IMR-90 (cell line): ENCODE measurements around the gene PLA2G2C. TPM values are rescaled to one million over a fixed set of nuclear protein-coding genes. Genes with fewer than 3 reads are reported as not detected.

Source experiments
- ATAC-seq: fragments of 200-7000 bp; cut with Tn5 transposase; 2 replicates; pipeline ENCODE4 v1.9.1; 2020; ENCODE audit warnings: low read depth, mild to moderate bottlenecking, moderate library complexity
- BruUV-seq: library from RNA; stranded (reverse); fragments of 400-500 nt; replicated peaks from 2 replicates; lab custom pipeline; 2021; lab: Mats Ljungman, UMichigan
- CTCF ChIA-PET: fragments of 300-600 bp; formaldehyde crosslinking; extraction: SDS; loops from one replicate; lab custom pipeline; 2021; ENCODE audit warnings: antibody characterized with exemption; lab: Yijun Ruan, JAX
- POLR2A ChIA-PET: fragments of 300-600 bp; sonication (Branson Sonifier 250); formaldehyde crosslinking; loops from one replicate; lab custom pipeline; 2022; ENCODE audit warnings: antibody characterized with exemption; ENCODE audit not compliant: unreplicated experiment; lab: Charles Lee
- DNase-seq: peaks from one replicate; pipeline ENCODE4 v3.0.0; 2013
- H2AFZ ChIP-seq: replicated peaks from 2 replicates; pipeline ENCODE3; 2013; ENCODE audit warnings: low read length, mild to moderate bottlenecking; ENCODE audit not compliant: poor library complexity
- H2AK5ac ChIP-seq: 2 replicates; pipeline ENCODE4 v1.6.1; 2013; ENCODE audit warnings: low read depth, low read length, inconsistent platforms
- H2AK9ac ChIP-seq: replicated peaks from 2 replicates; pipeline ENCODE3; 2013; ENCODE audit warnings: mild to moderate bottlenecking, low read depth, low read length, moderate library complexity; ENCODE audit not compliant: poor library complexity
- H2BK120ac ChIP-seq: 2 replicates; pipeline ENCODE4 v1.6.1; 2013; ENCODE audit warnings: low read depth, low read length, inconsistent platforms
- H2BK15ac ChIP-seq: 3 replicates; pipeline ENCODE4 v1.6.1; 2013; ENCODE audit warnings: low read depth, low read length, inconsistent platforms
- H2BK20ac ChIP-seq: 2 replicates; pipeline ENCODE4 v1.6.1; 2013; ENCODE audit warnings: low read depth, mild to moderate bottlenecking, inconsistent platforms, low read length, moderate library complexity
- H2BK5ac ChIP-seq: 2 replicates; pipeline ENCODE4 v1.6.1; 2013; ENCODE audit warnings: mild to moderate bottlenecking, low read depth, low read length, inconsistent platforms; ENCODE audit not compliant: poor library complexity, severe bottlenecking
- H3K14ac ChIP-seq: replicated peaks from 2 replicates; pipeline ENCODE4 v1.6.1; 2013; ENCODE audit warnings: low read depth, low read length, inconsistent platforms
- H3K18ac ChIP-seq: 2 replicates; pipeline ENCODE4 v1.6.1; 2013; ENCODE audit warnings: low read depth, low read length, control low read depth
- H3K23ac ChIP-seq: 2 replicates; pipeline ENCODE4 v1.6.1; 2013; ENCODE audit warnings: low read depth, low read length, inconsistent platforms
- H3K27ac ChIP-seq: 2 replicates; pipeline ENCODE4 v1.5.1; 2013; ENCODE audit warnings: mild to moderate bottlenecking, control low read depth, low read length; ENCODE audit not compliant: insufficient read depth
- H3K27me3 ChIP-seq: 2 replicates; pipeline ENCODE4 v1.6.1; 2013; ENCODE audit warnings: low read length; ENCODE audit not compliant: control insufficient read depth, insufficient read depth
- H3K36me3 ChIP-seq: 2 replicates; pipeline ENCODE4 v1.6.1; 2013; ENCODE audit warnings: low read length, mixed read lengths; ENCODE audit not compliant: control insufficient read depth, insufficient read depth
- H3K4ac ChIP-seq: 2 replicates; pipeline ENCODE4 v1.6.1; 2013; ENCODE audit warnings: low read depth, low read length, inconsistent platforms
- H3K4me1 ChIP-seq: 2 replicates; pipeline ENCODE4 v1.6.1; 2013; ENCODE audit warnings: low read length, mixed read lengths; ENCODE audit not compliant: control insufficient read depth, insufficient read depth
- H3K4me2 ChIP-seq: 2 replicates; pipeline ENCODE4 v1.6.1; 2013; ENCODE audit warnings: low read depth, mild to moderate bottlenecking, control low read depth, low read length, moderate library complexity
- H3K4me3 ChIP-seq: 2 replicates; pipeline ENCODE4 v1.5.1; 2013; ENCODE audit warnings: low read depth, mild to moderate bottlenecking, control low read depth, low read length, moderate library complexity; ENCODE audit not compliant: insufficient read depth
- H3K56ac ChIP-seq: 2 replicates; pipeline ENCODE4 v1.6.1; 2013; ENCODE audit warnings: low read length, inconsistent platforms; ENCODE audit not compliant: insufficient read depth; ENCODE audit errors: extremely low read depth
- H3K79me1 ChIP-seq, 2 experiments: 2 replicates each; pipeline ENCODE4 v1.6.1; 2013; ENCODE audit warnings: low read length in 2 of 2, inconsistent platforms in 1 of 2, low read depth in 1 of 2
- H3K9ac ChIP-seq: 2 replicates; pipeline ENCODE4 v1.6.1; 2013; ENCODE audit warnings: low read depth, low read length, control low read depth
- H3K9me1 ChIP-seq: 2 replicates; pipeline ENCODE4 v1.6.1; 2013; ENCODE audit warnings: low read length, inconsistent platforms; ENCODE audit not compliant: insufficient read depth
- H3K9me3 ChIP-seq: 2 replicates; pipeline ENCODE4 v1.6.1; 2013; ENCODE audit warnings: low read length; ENCODE audit not compliant: control insufficient read depth, insufficient read depth
- H4K20me1 ChIP-seq: 2 replicates; pipeline ENCODE4 v1.6.1; 2013; ENCODE audit warnings: low read length, inconsistent platforms; ENCODE audit not compliant: insufficient read depth
- H4K5ac ChIP-seq: 2 replicates; pipeline ENCODE4 v1.6.1; 2013; ENCODE audit warnings: mild to moderate bottlenecking, low read depth, low read length, control low read depth
- H4K8ac ChIP-seq, 2 experiments: 2 replicates each; pipeline ENCODE4 v1.6.1; 2013; ENCODE audit warnings: low read depth in 2 of 2, low read length in 2 of 2, control low read depth in 1 of 2, inconsistent platforms in 1 of 2
- H4K91ac ChIP-seq: 2 replicates; pipeline ENCODE4 v1.6.1; 2013; ENCODE audit warnings: low read depth, low read length, inconsistent platforms; ENCODE audit not compliant: insufficient read depth
- BHLHE40 ChIP-seq: fragments of 150-350 bp; IDR thresholded peaks from 2 replicates; pipeline ENCODE4 v1.6.1; 2016; ENCODE audit warnings: mild to moderate bottlenecking, low read depth, low read length
- CEBPB ChIP-seq: IDR thresholded peaks from 2 replicates; pipeline ENCODE4 v1.6.1; 2012; ENCODE audit warnings: low read depth, low read length, improper control_type of control experiment
- CHD1 ChIP-seq: IDR thresholded peaks from 2 replicates; pipeline ENCODE4 v1.6.1; 2012; ENCODE audit warnings: low read depth, low read length, improper control_type of control experiment
- FOS ChIP-seq: fragments of 150-350 bp; IDR thresholded peaks from 2 replicates; pipeline ENCODE4 v1.6.1; 2016; ENCODE audit warnings: low read depth, low read length
- MAFK ChIP-seq: IDR thresholded peaks from 2 replicates; pipeline ENCODE4 v1.6.1; 2012; ENCODE audit warnings: low read depth, low read length, improper control_type of control experiment
- MAZ ChIP-seq: IDR thresholded peaks from 2 replicates; pipeline ENCODE4 v1.6.1; 2012; ENCODE audit warnings: low read depth, mild to moderate bottlenecking, low read length, improper control_type of control experiment, moderate library complexity, borderline replicate concordance
- MXI1 ChIP-seq: IDR thresholded peaks from 2 replicates; pipeline ENCODE4 v1.6.1; 2012; ENCODE audit warnings: low read depth, mild to moderate bottlenecking, low read length, moderate library complexity, borderline replicate concordance
- NFE2L2 ChIP-seq: fragments of 150-350 bp; IDR thresholded peaks from 2 replicates; pipeline ENCODE4 v1.6.1; 2016; ENCODE audit warnings: low read depth, mild to moderate bottlenecking, low read length
- POLR2A ChIP-seq: IDR thresholded peaks from 2 replicates; pipeline ENCODE4 v1.6.1; 2012; ENCODE audit warnings: mild to moderate bottlenecking, low read depth, low read length
- RAD21 ChIP-seq: IDR thresholded peaks from 2 replicates; pipeline ENCODE4 v1.6.1; 2012; ENCODE audit warnings: low read length, improper control_type of control experiment
- RCOR1 ChIP-seq: IDR thresholded peaks from 2 replicates; pipeline ENCODE4 v1.6.1; 2012; ENCODE audit warnings: mild to moderate bottlenecking, low read length, improper control_type of control experiment; ENCODE audit not compliant: insufficient replicate concordance
- RFX5 ChIP-seq: IDR thresholded peaks from 2 replicates; pipeline ENCODE4 v1.8.0; 2012; ENCODE audit warnings: low read depth, mild to moderate bottlenecking, low read length, moderate library complexity
- SMC3 ChIP-seq: fragments of 150-350 bp; IDR thresholded peaks from 2 replicates; pipeline ENCODE4 v1.6.1; 2016; ENCODE audit warnings: low read depth, mild to moderate bottlenecking, antibody characterized with exemption, low read length, moderate library complexity
- WGBS, 2 experiments: methylation state at CpG; one replicate each; pipeline versions ENCODE4 v1.1.5 to v1.1.7; 2013; ENCODE audit warnings: missing lambda C conversion rate in 2 of 2; ENCODE audit not compliant: insufficient read length in 1 of 2; ENCODE audit errors: extremely low coverage in 2 of 2; 5-methylcytosine and 5-hydroxymethylcytosine counted together
- dilution Hi-C: fragments of 300-500 bp; cut with HindIII; formaldehyde crosslinking; loops from one replicate; pipeline ENCODE4 v1.14.3; 2018; ENCODE audit warnings: low sequenced_read_pairs; ENCODE audit not compliant: unreplicated experiment
- in situ Hi-C: fragments of 300-500 bp; cut with MboI; formaldehyde crosslinking; loops from 3 replicates; pipeline ENCODE4 v1.14.3; 2019; ENCODE audit warnings: low sequenced_read_pairs, inconsistent platforms, mixed read lengths
- intact Hi-C: fragments of 100-400 bp; cut with micrococcal nuclease; formaldehyde crosslinking; loops from 2 replicates; pipeline ENCODE4 v1.10.0; 2022
- polyA plus RNA-seq, 3 experiments: library from polyadenylated mRNA; depleted of rRNA; stranded (reverse); fragments of >200 nt; gene quantifications; 2 replicates each; pipeline ENCODE4 v1.2.3, GENCODE V29; 2012; ENCODE audit warnings: low replicate concordance in 1 of 3
- total RNA-seq: library from RNA; depleted of rRNA; stranded (reverse); fragments of >200 nt; gene quantifications from 2 replicates; pipeline ENCODE4 v1.2.3, GENCODE V29; 2012
- TF ChIP-seq, protein P1 (sequence below): fragments of 150-350 bp; IDR thresholded peaks from 2 replicates; pipeline ENCODE4 v1.6.1; 2016; ENCODE audit warnings: low read depth, mild to moderate bottlenecking, low read length, moderate library complexity, borderline replicate concordance
- TF ChIP-seq, protein P2 (sequence below): fragments of 150-350 bp; IDR thresholded peaks from 2 replicates; pipeline ENCODE4 v1.6.1; 2017; ENCODE audit warnings: mild to moderate bottlenecking, antibody characterized with exemption, low read length, low read depth
- TF ChIP-seq, protein P3 (sequence below): conservative IDR thresholded peaks from 2 replicates; pipeline ENCODE4 v1.5.1; 2012; ENCODE audit warnings: mild to moderate bottlenecking, low read depth, low read length, improper control_type of control experiment

Gene PLA2G2C
- total and polyA plus RNA-seq, 2 of the 4 experiments (the other 2 are of a cell fraction) = not detected

DNA sequence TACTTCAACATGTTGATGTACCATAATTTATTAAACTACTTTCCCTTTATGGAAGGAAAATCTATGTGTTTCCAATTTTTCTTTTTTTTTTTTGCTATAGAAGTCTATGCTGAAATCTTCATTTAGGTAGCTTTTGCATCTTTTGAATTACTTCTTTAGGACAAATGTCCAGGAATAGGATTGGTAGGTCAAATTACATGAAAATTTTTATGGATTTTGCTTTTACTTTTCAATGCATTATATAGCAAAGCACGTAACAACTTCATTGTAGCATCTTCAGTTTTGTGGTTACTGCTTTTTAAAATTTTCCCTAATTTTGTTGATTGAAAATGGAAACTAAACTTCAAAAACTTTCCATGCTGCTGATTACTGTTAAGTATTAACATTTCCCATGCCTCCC lies 12.0 kb upstream of the PLA2G2C start:
- H3K36me3 ChIP-seq = no peaks in the 10 kb centered on the region
- no peak overlapping the region for H3K4me3 ChIP-seq
- no peak overlapping the region for H2BK15ac ChIP-seq
- TF ChIP-seq FOS (no peak), MXI1 (no peak), RFX5 (no peak), CHD1 (no peak), CEBPB (no peak), POLR2A (no peak), MAZ (no peak), RAD21 (no peak), MAFK (no peak), BHLHE40 (no peak), SMC3 (no peak), RCOR1 (no peak), NFE2L2 (no peak)
- TF ChIP-seq, protein P1, sequence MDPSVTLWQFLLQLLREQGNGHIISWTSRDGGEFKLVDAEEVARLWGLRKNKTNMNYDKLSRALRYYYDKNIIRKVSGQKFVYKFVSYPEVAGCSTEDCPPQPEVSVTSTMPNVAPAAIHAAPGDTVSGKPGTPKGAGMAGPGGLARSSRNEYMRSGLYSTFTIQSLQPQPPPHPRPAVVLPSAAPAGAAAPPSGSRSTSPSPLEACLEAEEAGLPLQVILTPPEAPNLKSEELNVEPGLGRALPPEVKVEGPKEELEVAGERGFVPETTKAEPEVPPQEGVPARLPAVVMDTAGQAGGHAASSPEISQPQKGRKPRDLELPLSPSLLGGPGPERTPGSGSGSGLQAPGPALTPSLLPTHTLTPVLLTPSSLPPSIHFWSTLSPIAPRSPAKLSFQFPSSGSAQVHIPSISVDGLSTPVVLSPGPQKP = no peak
- TF ChIP-seq, protein P2, sequence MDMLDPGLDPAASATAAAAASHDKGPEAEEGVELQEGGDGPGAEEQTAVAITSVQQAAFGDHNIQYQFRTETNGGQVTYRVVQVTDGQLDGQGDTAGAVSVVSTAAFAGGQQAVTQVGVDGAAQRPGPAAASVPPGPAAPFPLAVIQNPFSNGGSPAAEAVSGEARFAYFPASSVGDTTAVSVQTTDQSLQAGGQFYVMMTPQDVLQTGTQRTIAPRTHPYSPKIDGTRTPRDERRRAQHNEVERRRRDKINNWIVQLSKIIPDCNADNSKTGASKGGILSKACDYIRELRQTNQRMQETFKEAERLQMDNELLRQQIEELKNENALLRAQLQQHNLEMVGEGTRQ = no peak
- TF ChIP-seq, protein P3, sequence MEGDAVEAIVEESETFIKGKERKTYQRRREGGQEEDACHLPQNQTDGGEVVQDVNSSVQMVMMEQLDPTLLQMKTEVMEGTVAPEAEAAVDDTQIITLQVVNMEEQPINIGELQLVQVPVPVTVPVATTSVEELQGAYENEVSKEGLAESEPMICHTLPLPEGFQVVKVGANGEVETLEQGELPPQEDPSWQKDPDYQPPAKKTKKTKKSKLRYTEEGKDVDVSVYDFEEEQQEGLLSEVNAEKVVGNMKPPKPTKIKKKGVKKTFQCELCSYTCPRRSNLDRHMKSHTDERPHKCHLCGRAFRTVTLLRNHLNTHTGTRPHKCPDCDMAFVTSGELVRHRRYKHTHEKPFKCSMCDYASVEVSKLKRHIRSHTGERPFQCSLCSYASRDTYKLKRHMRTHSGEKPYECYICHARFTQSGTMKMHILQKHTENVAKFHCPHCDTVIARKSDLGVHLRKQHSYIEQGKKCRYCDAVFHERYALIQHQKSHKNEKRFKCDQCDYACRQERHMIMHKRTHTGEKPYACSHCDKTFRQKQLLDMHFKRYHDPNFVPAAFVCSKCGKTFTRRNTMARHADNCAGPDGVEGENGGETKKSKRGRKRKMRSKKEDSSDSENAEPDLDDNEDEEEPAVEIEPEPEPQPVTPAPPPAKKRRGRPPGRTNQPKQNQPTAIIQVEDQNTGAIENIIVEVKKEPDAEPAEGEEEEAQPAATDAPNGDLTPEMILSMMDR = no peak
- no peak overlapping the region for H2BK5ac ChIP-seq
- H3K4me1 ChIP-seq = no peaks in the 10 kb centered on the region
- no peak overlapping the region for H3K18ac ChIP-seq
- H2AFZ ChIP-seq = no peak overlapping the region
- H4K91ac ChIP-seq = no peak overlapping the region
- H3K9me1 ChIP-seq = peaks cover 3% of the 10 kb centered on the region; the same call in 1 of the 2 replicates
- no peak overlapping the region for H3K56ac ChIP-seq
- ATAC-seq = no peak
- H3K4me2 ChIP-seq = no peak overlapping the region
- H3K9me3 ChIP-seq = no peaks in the 10 kb centered on the region
- H3K27ac ChIP-seq = no peak overlapping the region
- no TSS peak for BruUV-seq
- no peaks in the 10 kb centered on the region for H4K20me1 ChIP-seq
- peaks cover 46% of the 10 kb centered on the region for H3K27me3 ChIP-seq
- dilution Hi-C loops (no loop called here), intact Hi-C loops (no loop called here), in situ Hi-C loops (no loop called here)
- no peak overlapping the region for H2AK5ac ChIP-seq
- H3K9ac ChIP-seq = no peak overlapping the region
- ChIA-PET POLR2A (interaction anchor here (0.6 kb wide), 1 partner anchor 165 kb away, joined by 6 read pairs; no protein-coding TSS in a partner anchor), CTCF (no interaction called here)
- no peak overlapping the region for H3K23ac ChIP-seq
- WGBS, 2 experiments = no CpG with 5 or more reads among the region's 1 CpG
- no peaks in the 10 kb centered on the region for H3K79me1 ChIP-seq
- no peak overlapping the region for H2AK9ac ChIP-seq
- H2BK120ac ChIP-seq = no peak overlapping the region
- no peak overlapping the region for H4K5ac ChIP-seq
- no peak for DNase-seq
- H3K4ac ChIP-seq = no peak overlapping the region
- H4K8ac ChIP-seq = no peak overlapping the region
- H2BK20ac ChIP-seq = no peak overlapping the region
- no peak overlapping the region for H3K14ac ChIP-seq
